IMR-90 (cell line): ENCODE measurements around the gene VMO1. TPM values are rescaled to one million over a fixed set of nuclear protein-coding genes. Genes with fewer than 3 reads are reported as not detected.

Experiments
- ATAC-seq: fragments of 200-7000 bp; cut with Tn5 transposase; 2 replicates; pipeline ENCODE4 v1.9.1; 2020; ENCODE audit warnings: low read depth, mild to moderate bottlenecking, moderate library complexity
- BruUV-seq: library from RNA; stranded (reverse); fragments of 400-500 nt; replicated peaks from 2 replicates; lab custom pipeline; 2021; lab: Mats Ljungman, UMichigan
- CTCF ChIA-PET: fragments of 300-600 bp; formaldehyde crosslinking; extraction: SDS; loops from one replicate; lab custom pipeline; 2021; ENCODE audit warnings: antibody characterized with exemption; lab: Yijun Ruan, JAX
- POLR2A ChIA-PET: fragments of 300-600 bp; sonication (Branson Sonifier 250); formaldehyde crosslinking; loops from one replicate; lab custom pipeline; 2022; ENCODE audit warnings: antibody characterized with exemption; ENCODE audit not compliant: unreplicated experiment; lab: Charles Lee
- DNase-seq: peaks from one replicate; pipeline ENCODE4 v3.0.0; 2013
- H2AFZ ChIP-seq: replicated peaks from 2 replicates; pipeline ENCODE3; 2013; ENCODE audit warnings: low read length, mild to moderate bottlenecking; ENCODE audit not compliant: poor library complexity
- H2AK5ac ChIP-seq: 2 replicates; pipeline ENCODE4 v1.6.1; 2013; ENCODE audit warnings: low read depth, low read length, inconsistent platforms
- H2AK9ac ChIP-seq: replicated peaks from 2 replicates; pipeline ENCODE3; 2013; ENCODE audit warnings: mild to moderate bottlenecking, low read depth, low read length, moderate library complexity; ENCODE audit not compliant: poor library complexity
- H2BK120ac ChIP-seq: 2 replicates; pipeline ENCODE4 v1.6.1; 2013; ENCODE audit warnings: low read depth, low read length, inconsistent platforms
- H2BK15ac ChIP-seq: 3 replicates; pipeline ENCODE4 v1.6.1; 2013; ENCODE audit warnings: low read depth, low read length, inconsistent platforms
- H2BK20ac ChIP-seq: 2 replicates; pipeline ENCODE4 v1.6.1; 2013; ENCODE audit warnings: low read depth, mild to moderate bottlenecking, inconsistent platforms, low read length, moderate library complexity
- H2BK5ac ChIP-seq: 2 replicates; pipeline ENCODE4 v1.6.1; 2013; ENCODE audit warnings: mild to moderate bottlenecking, low read depth, low read length, inconsistent platforms; ENCODE audit not compliant: poor library complexity, severe bottlenecking
- H3K14ac ChIP-seq: replicated peaks from 2 replicates; pipeline ENCODE4 v1.6.1; 2013; ENCODE audit warnings: low read depth, low read length, inconsistent platforms
- H3K18ac ChIP-seq: 2 replicates; pipeline ENCODE4 v1.6.1; 2013; ENCODE audit warnings: low read depth, low read length, control low read depth
- H3K23ac ChIP-seq: 2 replicates; pipeline ENCODE4 v1.6.1; 2013; ENCODE audit warnings: low read depth, low read length, inconsistent platforms
- H3K27ac ChIP-seq: 2 replicates; pipeline ENCODE4 v1.5.1; 2013; ENCODE audit warnings: mild to moderate bottlenecking, control low read depth, low read length; ENCODE audit not compliant: insufficient read depth
- H3K27me3 ChIP-seq: 2 replicates; pipeline ENCODE4 v1.6.1; 2013; ENCODE audit warnings: low read length; ENCODE audit not compliant: control insufficient read depth, insufficient read depth
- H3K36me3 ChIP-seq: 2 replicates; pipeline ENCODE4 v1.6.1; 2013; ENCODE audit warnings: low read length, mixed read lengths; ENCODE audit not compliant: control insufficient read depth, insufficient read depth
- H3K4ac ChIP-seq: 2 replicates; pipeline ENCODE4 v1.6.1; 2013; ENCODE audit warnings: low read depth, low read length, inconsistent platforms
- H3K4me1 ChIP-seq: 2 replicates; pipeline ENCODE4 v1.6.1; 2013; ENCODE audit warnings: low read length, mixed read lengths; ENCODE audit not compliant: control insufficient read depth, insufficient read depth
- H3K4me2 ChIP-seq: 2 replicates; pipeline ENCODE4 v1.6.1; 2013; ENCODE audit warnings: low read depth, mild to moderate bottlenecking, control low read depth, low read length, moderate library complexity
- H3K4me3 ChIP-seq: 2 replicates; pipeline ENCODE4 v1.5.1; 2013; ENCODE audit warnings: low read depth, mild to moderate bottlenecking, control low read depth, low read length, moderate library complexity; ENCODE audit not compliant: insufficient read depth
- H3K56ac ChIP-seq: 2 replicates; pipeline ENCODE4 v1.6.1; 2013; ENCODE audit warnings: low read length, inconsistent platforms; ENCODE audit not compliant: insufficient read depth; ENCODE audit errors: extremely low read depth
- H3K79me1 ChIP-seq, 2 experiments: 2 replicates each; pipeline ENCODE4 v1.6.1; 2013; ENCODE audit warnings: low read length in 2 of 2, inconsistent platforms in 1 of 2, low read depth in 1 of 2
- H3K9ac ChIP-seq: 2 replicates; pipeline ENCODE4 v1.6.1; 2013; ENCODE audit warnings: low read depth, low read length, control low read depth
- H3K9me1 ChIP-seq: 2 replicates; pipeline ENCODE4 v1.6.1; 2013; ENCODE audit warnings: low read length, inconsistent platforms; ENCODE audit not compliant: insufficient read depth
- H3K9me3 ChIP-seq: 2 replicates; pipeline ENCODE4 v1.6.1; 2013; ENCODE audit warnings: low read length; ENCODE audit not compliant: control insufficient read depth, insufficient read depth
- H4K20me1 ChIP-seq: 2 replicates; pipeline ENCODE4 v1.6.1; 2013; ENCODE audit warnings: low read length, inconsistent platforms; ENCODE audit not compliant: insufficient read depth
- H4K5ac ChIP-seq: 2 replicates; pipeline ENCODE4 v1.6.1; 2013; ENCODE audit warnings: mild to moderate bottlenecking, low read depth, low read length, control low read depth
- H4K8ac ChIP-seq, 2 experiments: 2 replicates each; pipeline ENCODE4 v1.6.1; 2013; ENCODE audit warnings: low read depth in 2 of 2, low read length in 2 of 2, control low read depth in 1 of 2, inconsistent platforms in 1 of 2
- H4K91ac ChIP-seq: 2 replicates; pipeline ENCODE4 v1.6.1; 2013; ENCODE audit warnings: low read depth, low read length, inconsistent platforms; ENCODE audit not compliant: insufficient read depth
- BHLHE40 ChIP-seq: fragments of 150-350 bp; IDR thresholded peaks from 2 replicates; pipeline ENCODE4 v1.6.1; 2016; ENCODE audit warnings: mild to moderate bottlenecking, low read depth, low read length
- CEBPB ChIP-seq: IDR thresholded peaks from 2 replicates; pipeline ENCODE4 v1.6.1; 2012; ENCODE audit warnings: low read depth, low read length, improper control_type of control experiment
- CTCF ChIP-seq: conservative IDR thresholded peaks from 2 replicates; pipeline ENCODE4 v1.5.1; 2012; ENCODE audit warnings: mild to moderate bottlenecking, low read depth, low read length, improper control_type of control experiment
- ELK1 ChIP-seq: fragments of 150-350 bp; IDR thresholded peaks from 2 replicates; pipeline ENCODE4 v1.6.1; 2016; ENCODE audit warnings: low read depth, mild to moderate bottlenecking, low read length, moderate library complexity, borderline replicate concordance
- FOS ChIP-seq: fragments of 150-350 bp; IDR thresholded peaks from 2 replicates; pipeline ENCODE4 v1.6.1; 2016; ENCODE audit warnings: low read depth, low read length
- MAFK ChIP-seq: IDR thresholded peaks from 2 replicates; pipeline ENCODE4 v1.6.1; 2012; ENCODE audit warnings: low read depth, low read length, improper control_type of control experiment
- MAZ ChIP-seq: IDR thresholded peaks from 2 replicates; pipeline ENCODE4 v1.6.1; 2012; ENCODE audit warnings: low read depth, mild to moderate bottlenecking, low read length, improper control_type of control experiment, moderate library complexity, borderline replicate concordance
- NFE2L2 ChIP-seq: fragments of 150-350 bp; IDR thresholded peaks from 2 replicates; pipeline ENCODE4 v1.6.1; 2016; ENCODE audit warnings: low read depth, mild to moderate bottlenecking, low read length
- POLR2A ChIP-seq: IDR thresholded peaks from 2 replicates; pipeline ENCODE4 v1.6.1; 2012; ENCODE audit warnings: mild to moderate bottlenecking, low read depth, low read length
- RAD21 ChIP-seq: IDR thresholded peaks from 2 replicates; pipeline ENCODE4 v1.6.1; 2012; ENCODE audit warnings: low read length, improper control_type of control experiment
- RCOR1 ChIP-seq: IDR thresholded peaks from 2 replicates; pipeline ENCODE4 v1.6.1; 2012; ENCODE audit warnings: mild to moderate bottlenecking, low read length, improper control_type of control experiment; ENCODE audit not compliant: insufficient replicate concordance
- RFX5 ChIP-seq: IDR thresholded peaks from 2 replicates; pipeline ENCODE4 v1.8.0; 2012; ENCODE audit warnings: low read depth, mild to moderate bottlenecking, low read length, moderate library complexity
- WGBS, 2 experiments: methylation state at CpG; one replicate each; pipeline versions ENCODE4 v1.1.5 to v1.1.7; 2013; ENCODE audit warnings: missing lambda C conversion rate in 2 of 2; ENCODE audit not compliant: insufficient read length in 1 of 2; ENCODE audit errors: extremely low coverage in 2 of 2; 5-methylcytosine and 5-hydroxymethylcytosine counted together
- dilution Hi-C: fragments of 300-500 bp; cut with HindIII; formaldehyde crosslinking; loops from one replicate; pipeline ENCODE4 v1.14.3; 2018; ENCODE audit warnings: low sequenced_read_pairs; ENCODE audit not compliant: unreplicated experiment
- in situ Hi-C: fragments of 300-500 bp; cut with MboI; formaldehyde crosslinking; loops from 3 replicates; pipeline ENCODE4 v1.14.3; 2019; ENCODE audit warnings: low sequenced_read_pairs, inconsistent platforms, mixed read lengths
- intact Hi-C: fragments of 100-400 bp; cut with micrococcal nuclease; formaldehyde crosslinking; loops from 2 replicates; pipeline ENCODE4 v1.10.0; 2022
- polyA plus RNA-seq, 3 experiments: library from polyadenylated mRNA; depleted of rRNA; stranded (reverse); fragments of >200 nt; gene quantifications; 2 replicates each; pipeline ENCODE4 v1.2.3, GENCODE V29; 2012; ENCODE audit warnings: low replicate concordance in 1 of 3
- total RNA-seq: library from RNA; depleted of rRNA; stranded (reverse); fragments of >200 nt; gene quantifications from 2 replicates; pipeline ENCODE4 v1.2.3, GENCODE V29; 2012
- TF ChIP-seq, protein P1 (sequence below): fragments of 150-350 bp; IDR thresholded peaks from 2 replicates; pipeline ENCODE4 v1.6.1; 2017; ENCODE audit warnings: mild to moderate bottlenecking, antibody characterized with exemption, low read length, low read depth

VMO1 gene
- total and polyA plus RNA-seq, 2 of the 4 experiments (the other 2 are of a cell fraction), result 0.14 TPM; not detected in 1

DNA sequence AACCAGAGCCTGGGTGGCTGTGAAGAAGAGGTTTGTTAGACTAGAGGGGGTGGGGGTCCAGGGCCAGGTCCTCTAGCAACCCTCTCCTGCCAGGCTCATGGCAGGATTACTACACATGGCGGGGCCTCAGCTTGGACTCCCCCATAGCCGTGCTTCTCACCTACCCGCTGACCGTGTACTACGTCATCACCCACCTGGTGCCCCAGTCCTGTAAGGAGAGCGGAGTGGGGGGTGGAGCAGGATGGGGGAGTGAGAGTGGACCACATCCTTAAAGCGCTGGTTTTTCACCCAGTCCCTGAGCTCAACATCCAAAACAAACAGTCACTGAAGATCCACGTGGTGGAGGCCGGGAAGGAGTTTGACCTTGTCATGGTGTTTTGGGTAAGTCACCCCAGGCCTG, 42.3 kb downstream of the VMO1 start (continued):
- no peak for TF ChIP-seq ELK1
- TF ChIP-seq, protein P1, sequence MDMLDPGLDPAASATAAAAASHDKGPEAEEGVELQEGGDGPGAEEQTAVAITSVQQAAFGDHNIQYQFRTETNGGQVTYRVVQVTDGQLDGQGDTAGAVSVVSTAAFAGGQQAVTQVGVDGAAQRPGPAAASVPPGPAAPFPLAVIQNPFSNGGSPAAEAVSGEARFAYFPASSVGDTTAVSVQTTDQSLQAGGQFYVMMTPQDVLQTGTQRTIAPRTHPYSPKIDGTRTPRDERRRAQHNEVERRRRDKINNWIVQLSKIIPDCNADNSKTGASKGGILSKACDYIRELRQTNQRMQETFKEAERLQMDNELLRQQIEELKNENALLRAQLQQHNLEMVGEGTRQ, result no peak
- no peak for TF ChIP-seq POLR2A
- no peak for TF ChIP-seq RAD21

- no peak overlapping the region for H2BK15ac ChIP-seq
- H2BK5ac ChIP-seq, result no peak overlapping the region
- no peaks in the 10 kb centered on the region for H3K9me3 ChIP-seq
- H3K23ac ChIP-seq, result no peak overlapping the region
- H2BK20ac ChIP-seq, result no peak overlapping the region
- H3K4ac ChIP-seq, result no peak overlapping the region
- ChIA-PET CTCF (no interaction called here), POLR2A (no interaction called here)
- BruUV-seq, result no TSS peak
- no peaks in the 10 kb centered on the region for H3K9me1 ChIP-seq
- no peaks in the 10 kb centered on the region for H4K20me1 ChIP-seq
- H3K14ac ChIP-seq, result no peak overlapping the region
- H3K27me3 ChIP-seq, result peaks cover 79% of the 10 kb centered on the region
- dilution Hi-C loops, result no loop called here
- DNase-seq (no peak), ATAC-seq (no peak)
- H4K91ac ChIP-seq, result no peak overlapping the region
- intact Hi-C loops, result no loop called here
- no peak overlapping the region for H3K9ac ChIP-seq
- no peak overlapping the region for H3K4me3 ChIP-seq
- no peak overlapping the region for H3K18ac ChIP-seq
- no peaks in the 10 kb centered on the region for H3K79me1 ChIP-seq
- no peak overlapping the region for H2AK5ac ChIP-seq
- no peak overlapping the region for H4K5ac ChIP-seq
- H3K56ac ChIP-seq, result no peak overlapping the region
- no peak overlapping the region for H3K27ac ChIP-seq
- no peak overlapping the region for H3K4me2 ChIP-seq
- no peak overlapping the region for H2BK120ac ChIP-seq
- H2AFZ ChIP-seq, result no peak overlapping the region
- no CpG with 5 or more reads among the region's 8 CpGs for WGBS, 2 experiments
- no peak overlapping the region for H2AK9ac ChIP-seq
- no peaks in the 10 kb centered on the region for H3K36me3 ChIP-seq
- H3K4me1 ChIP-seq, result peaks cover 8% of the 10 kb centered on the region; the same call in 1 of the 2 replicates
- H4K8ac ChIP-seq, result no peak overlapping the region
- in situ Hi-C loops, result no loop called here
- TF ChIP-seq MAFK (no peak), RAD21 (no peak), FOS (no peak), MAZ (no peak), RCOR1 (no peak), NFE2L2 (no peak), POLR2A (no peak), CEBPB (no peak), RFX5 (no peak), BHLHE40 (no peak), CTCF (no peak)
- TF ChIP-seq, protein P1, result no peak
Measured at GRCh38 chr17:4743216-4743615, 42.9 kb downstream of the VMO1 start.
